Posterior cingulate gyrus (tissue), 11 donors: Measurements from ENCODE around the gene EHBP1L1.
A peak's percentile ranks its signal among the peaks of the same experiment; 100 is the strongest.
"Not testable (repeated sequence)": the region's sequence is repeated elsewhere in the genome, so short reads cannot be mapped to it uniquely, and the experiment has no call there.

Source experiments
- DNase-seq, 10 donors: peaks; one replicate each; pipeline versions ENCODE4 v3.0.0 to v3.0.0-alpha.2; 2020 to 2021; ENCODE audit warnings: mixed read lengths in 3 of 10
- intact Hi-C: fragments of 100-400 bp; cut with DNase I; formaldehyde crosslinking; loops from one replicate; pipeline ENCODE4 v1.15.1; 2023

The EHBP1L1 gene

DNA sequence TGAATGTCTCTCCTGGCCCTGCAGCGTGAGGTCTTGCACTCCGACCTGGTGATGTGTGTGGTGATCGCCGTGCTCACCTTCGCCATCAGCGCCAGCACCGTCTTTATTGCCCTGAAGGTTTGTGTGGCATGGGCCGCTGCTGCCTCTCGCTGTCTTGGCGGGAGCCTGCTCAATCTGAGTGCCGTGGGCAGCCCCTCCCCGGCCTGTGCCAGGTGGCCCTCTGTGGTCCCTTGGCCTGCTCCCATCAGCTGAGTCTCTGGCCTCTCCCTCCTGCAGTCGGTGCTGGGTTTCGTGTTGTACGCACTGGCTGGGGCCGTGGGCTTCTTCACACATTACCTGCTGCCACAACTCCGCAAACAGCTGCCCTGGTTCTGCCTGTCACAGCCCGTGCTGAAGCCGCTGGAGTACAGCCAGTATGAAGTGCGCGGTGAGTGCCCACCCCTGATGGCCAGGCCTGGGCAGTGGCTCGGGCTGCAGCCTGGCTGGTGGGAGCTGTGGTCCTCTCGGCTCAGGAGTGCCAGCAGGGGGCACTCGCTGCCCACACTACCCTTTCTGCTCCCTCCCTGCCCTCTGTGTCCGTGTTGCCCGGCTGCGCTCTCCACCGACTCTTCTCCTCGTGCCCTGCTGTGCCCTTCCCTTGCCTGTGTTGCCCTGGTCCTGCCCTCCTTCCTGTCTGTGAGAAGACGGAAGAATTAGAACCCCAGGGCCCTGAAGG lies 49.9 kb downstream of the EHBP1L1 start:
- peak in 8 of 10 donors; percentile 63 to 96 (median 76) for DNase-seq

DNA sequence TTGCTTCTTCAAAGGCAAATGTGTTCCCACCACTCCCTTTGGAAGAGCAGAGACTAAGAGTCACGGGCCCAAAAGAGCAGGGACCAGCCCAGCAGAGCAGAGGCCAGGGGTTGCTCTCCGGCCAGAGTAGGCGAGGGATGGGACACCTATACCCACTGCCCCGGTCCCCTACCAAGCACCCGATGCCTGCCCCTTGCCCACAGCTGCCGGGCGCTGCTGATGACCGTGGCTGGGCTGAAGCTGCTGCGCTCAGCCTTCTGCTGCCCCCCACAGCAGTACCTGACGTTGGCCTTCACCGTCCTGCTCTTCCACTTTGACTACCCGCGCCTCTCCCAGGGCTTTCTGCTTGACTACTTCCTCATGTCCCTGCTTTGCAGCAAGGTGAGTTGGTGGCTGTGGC lies 51.3 kb downstream of the EHBP1L1 start:
- no peak for DNase-seq
- intact Hi-C loops = loop anchor here (5.0 kb wide), 1 partner anchor 80 kb away; no protein-coding TSS in a partner anchor

More for the DNA sequence above, 49.9 kb downstream of the EHBP1L1 start:
- intact Hi-C loops = loop anchor here (1.0 to 5.0 kb wide), 3 partner anchors 82 to 193 kb away; no protein-coding TSS in a partner anchor

DNA sequence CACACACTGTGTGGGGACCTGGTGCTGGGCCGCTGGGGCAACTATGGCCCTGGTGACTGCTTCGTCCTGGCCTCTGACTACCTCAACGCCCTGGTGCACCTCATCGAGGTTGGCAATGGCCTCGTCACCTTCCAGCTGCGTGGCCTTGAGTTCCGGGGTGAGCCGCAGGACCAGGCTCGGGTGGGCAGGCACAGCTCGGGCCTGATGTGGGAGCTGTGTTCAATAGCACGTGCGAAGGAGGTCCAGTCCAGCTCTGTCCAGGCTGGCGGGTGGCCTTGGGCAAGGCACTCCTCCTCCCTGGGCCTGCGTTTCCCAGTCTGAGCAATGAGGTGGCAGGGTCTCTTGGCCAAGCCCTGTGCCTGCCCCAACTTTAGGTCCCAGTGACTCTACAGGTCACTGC lies 53.7 kb downstream of the EHBP1L1 start:
- intact Hi-C loops = loop anchor here (5.0 kb wide), 1 partner anchor 78 kb away; no protein-coding TSS in a partner anchor
- no peak for DNase-seq

DNA sequence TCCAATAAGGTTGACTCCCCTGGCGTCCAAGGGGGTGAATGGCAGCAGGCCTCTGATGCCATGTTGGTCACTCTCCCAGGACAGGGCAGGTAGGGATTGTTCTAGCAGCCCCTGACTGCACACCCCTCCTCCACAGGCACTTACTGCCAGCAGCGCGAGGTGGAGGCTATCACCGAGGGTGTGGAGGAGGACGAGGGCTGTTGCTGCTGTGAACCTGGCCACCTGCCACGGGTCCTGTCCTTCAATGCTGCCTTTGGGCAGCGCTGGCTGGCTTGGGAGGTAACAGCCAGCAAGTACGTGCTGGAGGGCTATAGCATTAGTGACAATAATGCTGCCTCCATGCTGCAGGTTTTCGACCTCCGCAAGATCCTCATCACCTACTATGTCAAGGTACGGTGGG lies 54.4 kb downstream of the EHBP1L1 start:
- intact Hi-C loops = no loop called here
- DNase-seq = no peak

DNA sequence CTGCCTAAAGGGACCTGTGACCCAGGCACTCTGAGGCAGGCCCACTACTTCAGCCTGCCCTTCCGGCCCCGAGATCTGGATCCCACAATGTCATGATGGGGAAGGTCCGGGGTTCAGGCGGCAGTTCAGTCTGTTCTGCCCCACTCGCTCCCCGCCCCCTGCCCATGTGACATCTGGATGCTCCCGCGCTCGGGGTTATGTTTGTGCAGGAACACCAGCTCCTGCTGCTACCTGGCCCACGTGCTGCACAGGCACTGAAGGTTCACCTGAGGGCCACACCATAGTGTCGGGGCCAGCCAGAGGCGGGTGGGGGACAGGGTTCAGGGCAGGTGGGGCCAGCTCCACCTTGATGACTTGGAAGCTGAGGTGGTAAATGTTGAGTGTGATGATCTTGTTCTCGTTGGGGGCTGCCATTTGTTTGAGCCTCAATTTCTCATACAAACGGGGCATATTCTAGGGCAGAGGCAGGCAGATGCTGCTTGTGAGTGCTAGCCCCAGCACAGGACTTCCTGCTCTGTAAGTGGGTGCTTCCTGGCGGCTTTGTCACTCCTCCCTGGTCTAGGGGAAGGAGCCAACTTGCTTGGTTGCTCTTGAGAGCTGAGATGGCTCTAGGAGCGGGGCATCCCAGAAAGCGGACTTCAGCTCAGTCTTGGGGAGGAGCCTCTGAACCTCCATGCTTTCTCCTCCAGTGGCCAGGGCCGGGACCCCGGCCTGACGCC lies 57.7 kb downstream of the EHBP1L1 start:
- intact Hi-C loops = no loop called here

DNA sequence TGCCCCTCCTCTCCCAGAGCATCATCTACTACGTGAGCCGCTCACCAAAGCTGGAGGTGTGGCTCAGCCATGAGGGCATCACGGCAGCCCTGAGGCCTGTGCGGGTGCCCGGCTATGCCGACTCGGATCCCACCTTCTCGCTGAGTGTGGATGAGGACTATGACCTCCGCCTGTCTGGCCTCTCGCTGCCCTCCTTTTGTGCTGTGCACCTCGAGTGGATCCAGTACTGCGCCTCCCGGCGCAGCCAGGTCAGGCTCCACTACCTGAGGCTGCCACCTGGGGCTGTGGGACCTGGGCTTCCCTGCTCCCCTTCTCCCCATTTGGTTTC lies 58.2 kb downstream of the EHBP1L1 start:
- intact Hi-C loops = no loop called here
- no peak for DNase-seq

More for the DNA sequence above, 57.7 kb downstream of the EHBP1L1 start:
- no peak for DNase-seq

DNA sequence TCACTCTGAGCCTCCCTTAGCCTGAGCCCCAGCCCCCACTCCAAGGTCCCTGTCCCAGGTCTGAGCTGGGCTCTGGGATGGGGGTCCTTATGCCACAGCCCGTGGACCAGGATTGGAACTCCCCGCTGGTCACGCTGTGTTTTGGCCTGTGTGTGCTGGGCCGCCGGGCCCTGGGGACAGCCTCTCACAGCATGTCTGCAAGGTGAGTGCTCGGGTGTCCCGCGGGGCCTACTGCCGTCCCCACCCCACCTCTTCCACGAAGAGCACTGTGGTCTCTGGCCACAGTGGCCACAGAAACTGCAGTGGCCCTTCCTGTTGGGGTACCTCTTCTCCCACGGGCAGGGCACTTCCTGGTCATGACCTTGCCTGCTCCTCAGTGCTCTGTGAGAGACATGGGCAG lies 58.6 kb downstream of the EHBP1L1 start:
- intact Hi-C loops = no loop called here
- no peak for DNase-seq

DNA sequence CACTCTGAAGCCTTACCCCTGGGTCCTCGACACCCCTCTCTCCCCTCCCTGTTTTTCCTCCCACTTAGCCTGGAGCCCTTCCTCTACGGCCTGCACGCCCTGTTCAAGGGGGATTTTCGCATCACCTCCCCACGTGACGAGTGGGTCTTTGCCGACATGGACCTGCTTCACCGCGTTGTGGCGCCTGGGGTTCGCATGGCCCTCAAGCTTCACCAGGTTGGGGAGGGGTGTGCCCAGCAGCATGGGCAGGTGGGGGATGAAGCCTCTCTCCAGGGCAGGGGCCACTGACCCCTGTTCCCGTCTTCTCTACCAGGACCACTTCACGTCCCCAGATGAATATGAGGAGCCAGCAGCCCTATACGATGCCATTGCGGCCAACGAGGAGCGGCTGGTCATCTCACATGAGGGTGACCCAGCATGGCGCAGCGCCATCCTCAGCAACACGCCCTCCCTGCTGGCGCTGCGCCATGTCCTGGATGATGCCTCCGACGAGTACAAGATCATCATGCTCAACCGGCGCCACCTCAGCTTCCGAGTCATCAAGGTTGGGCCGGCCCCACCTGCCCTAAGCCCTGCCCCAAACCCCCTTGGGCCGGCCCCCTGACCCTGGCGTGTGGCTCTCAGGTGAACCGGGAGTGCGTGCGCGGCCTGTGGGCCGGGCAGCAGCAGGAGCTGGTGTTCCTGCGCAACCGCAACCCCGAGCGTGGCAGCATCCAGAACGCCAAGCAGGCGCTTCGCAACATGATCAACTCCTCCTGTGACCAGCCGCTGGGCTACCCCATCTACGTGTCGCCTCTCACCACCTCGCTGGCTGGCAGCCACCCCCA lies 59.3 kb downstream of the EHBP1L1 start:
- intact Hi-C loops = no loop called here
- DNase-seq = no peak

DNA sequence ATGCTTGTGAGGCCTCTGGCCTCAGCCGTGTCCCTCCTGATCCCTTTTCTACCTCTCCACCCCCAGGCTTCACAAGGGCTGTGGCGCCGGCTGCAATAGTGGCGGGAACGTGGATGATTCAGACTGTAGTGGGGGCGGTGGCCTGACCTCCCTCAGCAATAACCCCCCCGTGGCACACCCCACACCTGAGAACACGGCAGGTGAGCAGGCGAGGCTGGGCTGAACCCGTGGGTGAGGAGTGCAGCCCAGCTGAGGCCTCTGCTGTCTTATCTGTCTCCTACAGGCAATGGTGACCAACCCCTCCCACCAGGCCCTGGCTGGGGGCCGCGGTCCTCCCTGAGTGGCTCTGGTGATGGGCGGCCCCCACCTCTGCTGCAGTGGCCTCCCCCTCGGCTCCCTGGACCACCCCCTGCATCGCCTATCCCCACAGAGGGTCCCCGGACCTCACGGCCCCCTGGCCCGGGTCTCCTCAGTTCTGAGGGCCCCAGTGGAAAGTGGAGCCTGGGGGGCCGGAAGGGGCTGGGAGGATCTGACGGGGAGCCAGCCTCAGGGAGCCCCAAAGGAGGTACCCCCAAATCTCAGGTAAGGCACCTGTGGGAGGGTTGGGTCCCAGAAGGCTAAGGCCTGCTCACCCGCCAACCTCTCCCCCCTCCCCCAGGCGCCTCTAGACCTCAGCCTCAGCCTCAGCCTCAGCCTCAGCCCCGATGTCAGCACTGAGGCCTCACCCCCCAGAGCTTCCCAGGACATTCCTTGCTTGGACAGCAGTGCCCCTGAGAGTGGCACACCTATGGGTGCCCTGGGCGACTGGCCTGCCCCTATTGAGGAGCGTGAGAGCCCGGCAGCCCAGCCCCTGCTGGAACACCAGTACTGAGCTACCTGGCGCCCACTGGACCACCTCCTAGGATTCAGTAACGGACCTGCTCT lies 60.5 kb downstream of the EHBP1L1 start:
- intact Hi-C loops = no loop called here
- no peak for DNase-seq

DNA sequence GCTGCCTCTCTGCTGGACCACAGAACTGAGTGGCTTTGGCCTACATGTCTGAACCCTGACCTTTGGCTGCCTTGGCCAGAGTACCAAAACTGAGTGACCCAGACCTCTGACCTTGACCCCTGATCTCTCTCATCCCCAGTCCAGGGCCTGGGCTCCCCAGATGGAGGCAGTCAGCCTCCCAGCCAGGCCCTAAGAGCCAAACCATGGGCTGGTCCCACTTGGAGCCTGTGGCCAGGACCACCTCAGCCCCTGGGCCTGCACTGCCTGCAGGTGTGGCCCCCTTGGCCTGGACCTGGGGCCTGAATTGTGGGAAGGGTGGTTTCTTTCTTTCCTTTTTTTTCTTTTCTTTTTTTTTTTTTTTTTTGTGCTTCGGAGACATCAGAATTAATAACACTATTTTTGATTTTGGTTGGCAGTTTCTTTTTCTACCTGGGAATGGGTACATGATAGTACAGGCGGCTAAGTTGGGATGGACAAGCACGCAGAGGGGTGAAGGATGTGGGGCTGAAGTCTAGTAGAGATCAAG lies 61.2 kb downstream of the EHBP1L1 start:
- intact Hi-C loops = no loop called here
- no peak for DNase-seq

DNA sequence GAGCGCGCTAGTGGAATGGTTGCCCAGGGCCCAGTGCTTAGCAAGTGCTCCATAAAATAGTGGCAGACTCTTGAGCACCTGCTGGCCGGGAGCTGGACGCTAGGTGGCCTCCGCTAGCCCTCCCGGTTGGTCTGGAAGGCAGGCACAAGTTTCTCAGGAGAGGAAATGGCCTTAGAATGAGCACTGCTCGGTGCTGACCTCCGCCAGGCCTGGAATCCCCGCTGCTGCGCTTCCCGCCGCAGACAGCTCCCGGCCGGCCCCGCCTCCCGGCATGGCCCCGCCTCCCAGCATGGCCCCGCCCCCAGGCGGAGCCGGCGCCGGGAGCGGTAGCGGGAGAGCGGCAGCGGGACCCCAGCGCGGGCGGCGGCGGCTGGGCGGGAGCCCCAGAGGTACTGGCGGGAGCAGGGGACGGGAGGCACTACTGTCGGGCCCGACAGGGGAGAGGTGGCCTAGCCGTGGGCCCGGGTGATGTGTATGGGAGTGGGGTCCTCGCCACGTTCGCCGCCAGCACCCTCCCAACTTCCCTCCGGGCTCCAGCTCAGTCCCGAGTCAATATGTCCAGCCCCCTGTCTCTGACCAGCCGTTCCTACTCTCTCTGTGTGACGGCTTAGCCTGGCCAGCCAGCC lies 62.1 kb downstream of the EHBP1L1 start, which contains the start of gene SIPA1:
Gene SIPA1 (plus strand): TSS at position 308 of the 626 bp plus-strand sequence. CDS start 2,821 bp downstream, outside the sequence.
- DNase-seq = peak in 9 of 10 donors; percentile 35 to 96 (median 70)
- intact Hi-C loops = no loop called here

DNA sequence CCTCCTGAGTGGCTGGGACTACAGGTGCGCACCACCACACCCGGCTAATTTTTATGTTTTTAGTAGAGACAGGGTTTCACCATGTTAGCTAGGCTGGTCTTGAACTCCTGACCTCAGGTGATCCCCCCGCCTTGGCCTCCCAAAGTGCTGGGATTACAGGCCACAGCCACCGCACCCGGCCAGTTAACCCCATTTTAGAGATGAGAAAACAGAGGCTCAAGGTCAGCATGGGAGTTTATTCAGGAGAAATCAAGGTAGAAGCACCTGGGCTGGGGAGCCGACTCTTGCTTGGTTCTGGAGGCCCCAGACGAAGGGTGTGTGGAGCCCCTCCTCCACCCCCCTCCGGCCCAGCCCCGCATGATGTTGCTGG lies 63.4 kb downstream of the EHBP1L1 start:
- DNase-seq, intact Hi-C loops: not testable (repeated sequence)

DNA sequence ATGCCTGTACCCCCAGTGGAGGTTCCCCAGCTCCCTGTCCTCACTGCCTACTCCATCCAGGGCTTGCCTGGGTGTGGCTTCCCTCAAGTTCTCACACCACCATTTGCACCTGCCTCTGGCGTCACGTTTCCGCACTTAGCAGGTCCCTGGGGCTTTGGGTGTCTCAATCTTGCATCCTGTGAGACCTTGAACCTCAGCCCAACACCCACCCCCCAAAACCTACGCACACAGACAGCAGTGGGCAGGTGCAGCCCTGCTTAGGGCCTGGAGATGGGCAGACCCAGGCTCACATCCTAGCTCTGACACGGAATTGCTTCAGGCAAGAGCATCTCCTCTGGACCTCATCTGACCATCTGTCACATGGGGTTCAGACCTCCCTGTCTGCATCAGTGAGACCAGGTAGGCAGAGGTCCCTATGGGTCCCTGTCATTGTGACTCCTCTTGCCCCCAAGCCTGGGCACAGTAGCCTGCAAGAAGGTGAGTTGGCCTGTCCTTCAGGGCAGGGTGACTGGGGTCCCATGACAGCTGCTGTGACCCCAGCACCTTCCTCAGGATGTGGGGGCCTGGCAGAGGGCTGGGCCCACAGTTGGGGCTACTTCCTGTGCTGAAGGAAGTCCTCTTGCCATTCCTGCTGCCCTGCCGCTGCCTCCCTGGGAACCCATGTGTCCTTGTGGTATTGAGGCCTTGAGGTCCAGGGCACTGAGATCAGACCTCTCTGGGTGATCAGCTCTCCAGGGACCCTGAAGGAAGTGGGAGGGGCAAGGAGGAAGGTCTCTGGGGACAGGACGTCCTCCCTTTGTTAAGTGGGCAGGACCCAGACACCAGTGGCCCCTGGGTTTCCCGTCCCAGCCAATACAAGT lies 64.0 kb downstream of the EHBP1L1 start:
- intact Hi-C loops = no loop called here
- peak in 3 of 10 donors; percentile 10 to 87 (median 16) for DNase-seq

DNA sequence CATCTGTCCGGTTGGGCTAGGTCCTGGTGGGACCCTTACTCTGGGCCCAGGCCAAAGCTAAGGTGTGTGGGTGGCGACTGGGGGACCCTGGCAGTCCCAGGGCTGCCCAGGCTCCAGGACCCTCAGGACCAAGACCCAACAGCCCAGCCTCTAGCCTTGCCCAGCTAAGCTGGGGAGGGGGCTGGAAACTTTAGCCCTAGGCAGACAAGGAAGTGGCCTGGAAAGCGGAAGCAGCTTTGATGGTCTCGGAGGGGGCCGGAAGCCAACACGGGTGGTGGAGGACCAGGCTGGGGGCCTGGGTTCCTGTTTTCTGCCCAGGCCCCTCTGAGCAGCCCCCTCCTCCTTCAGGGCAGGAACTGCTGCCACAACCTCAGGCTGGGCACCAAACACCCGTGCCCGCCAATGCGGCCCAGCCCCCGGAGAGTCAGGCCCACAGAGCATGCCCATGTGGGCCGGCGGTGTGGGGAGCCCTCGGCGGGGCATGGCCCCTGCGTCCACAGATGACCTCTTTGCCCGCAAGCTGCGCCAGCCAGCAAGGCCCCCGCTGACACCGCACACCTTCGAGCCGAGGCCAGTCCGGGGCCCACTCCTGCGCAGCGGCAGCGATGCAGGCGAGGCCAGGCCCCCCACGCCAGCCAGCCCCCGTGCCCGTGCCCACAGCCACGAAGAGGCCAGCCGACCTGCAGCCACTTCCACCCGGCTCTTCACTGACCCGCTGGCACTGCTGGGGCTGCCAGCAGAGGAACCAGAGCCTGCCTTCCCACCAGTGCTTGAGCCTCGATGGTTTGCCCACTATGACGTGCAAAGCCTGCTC lies 64.8 kb downstream of the EHBP1L1 start:
- peak in 5 of 10 donors; percentile 17 to 89 (median 46) for DNase-seq
- intact Hi-C loops = no loop called here

DNA sequence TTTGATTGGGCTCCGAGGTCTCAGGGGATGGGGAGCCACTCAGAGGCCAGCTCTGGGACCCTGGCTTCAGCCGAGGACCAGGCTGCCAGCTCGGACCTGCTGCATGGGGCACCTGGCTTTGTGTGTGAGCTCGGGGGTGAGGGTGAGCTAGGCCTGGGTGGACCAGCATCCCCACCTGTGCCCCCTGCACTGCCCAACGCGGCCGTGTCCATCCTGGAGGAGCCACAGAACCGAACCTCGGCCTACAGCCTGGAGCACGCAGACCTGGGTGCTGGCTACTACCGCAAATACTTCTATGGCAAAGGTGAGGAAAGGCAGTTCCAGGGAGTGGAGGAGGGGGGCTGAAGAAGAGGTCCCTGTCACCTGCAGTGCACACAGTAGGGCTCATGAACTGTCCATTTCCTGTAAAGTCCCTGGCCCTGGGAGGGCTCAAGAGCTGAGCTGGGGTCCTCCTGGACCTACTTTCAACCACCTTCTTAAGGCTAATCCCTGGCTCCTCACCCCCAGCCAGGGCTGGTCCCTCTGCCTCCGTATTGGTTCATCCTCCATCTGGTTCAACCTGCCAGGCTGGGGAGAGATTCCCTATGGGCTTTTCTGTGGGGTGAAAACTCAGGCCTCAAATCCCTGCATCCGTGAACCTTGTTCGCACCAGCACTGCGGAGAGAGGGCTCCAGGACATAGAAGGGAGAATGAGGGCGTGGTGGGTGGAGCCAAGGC lies 65.6 kb downstream of the EHBP1L1 start:
- intact Hi-C loops = no loop called here
- no peak for DNase-seq
